HL-60 (cell line): ENCODE results near the gene DIP2C.

Source experiments
- GABPA ChIP-seq: IDR thresholded peaks from 2 replicates; pipeline ENCODE4 v1.6.1; 2012; ENCODE audit warnings: low read depth
- POLR2AphosphoS5 ChIP-seq: IDR thresholded peaks from 2 replicates; pipeline ENCODE4 v1.6.1; 2012; ENCODE audit warnings: low read depth
- TF ChIP-seq, protein P1 (sequence below): IDR thresholded peaks from one replicate; pipeline ENCODE4 v1.5.1; 2011; ENCODE audit warnings: low read length, control low read depth, inconsistent platforms; ENCODE audit not compliant: insufficient read depth
- TF ChIP-seq, protein P2 (sequence below): IDR thresholded peaks from 2 replicates; pipeline ENCODE4 v1.6.1; 2012; ENCODE audit warnings: low read depth; ENCODE audit not compliant: insufficient replicate concordance

- TF ChIP-seq POLR2AphosphoS5 = no peak
- TF ChIP-seq, protein P1, sequence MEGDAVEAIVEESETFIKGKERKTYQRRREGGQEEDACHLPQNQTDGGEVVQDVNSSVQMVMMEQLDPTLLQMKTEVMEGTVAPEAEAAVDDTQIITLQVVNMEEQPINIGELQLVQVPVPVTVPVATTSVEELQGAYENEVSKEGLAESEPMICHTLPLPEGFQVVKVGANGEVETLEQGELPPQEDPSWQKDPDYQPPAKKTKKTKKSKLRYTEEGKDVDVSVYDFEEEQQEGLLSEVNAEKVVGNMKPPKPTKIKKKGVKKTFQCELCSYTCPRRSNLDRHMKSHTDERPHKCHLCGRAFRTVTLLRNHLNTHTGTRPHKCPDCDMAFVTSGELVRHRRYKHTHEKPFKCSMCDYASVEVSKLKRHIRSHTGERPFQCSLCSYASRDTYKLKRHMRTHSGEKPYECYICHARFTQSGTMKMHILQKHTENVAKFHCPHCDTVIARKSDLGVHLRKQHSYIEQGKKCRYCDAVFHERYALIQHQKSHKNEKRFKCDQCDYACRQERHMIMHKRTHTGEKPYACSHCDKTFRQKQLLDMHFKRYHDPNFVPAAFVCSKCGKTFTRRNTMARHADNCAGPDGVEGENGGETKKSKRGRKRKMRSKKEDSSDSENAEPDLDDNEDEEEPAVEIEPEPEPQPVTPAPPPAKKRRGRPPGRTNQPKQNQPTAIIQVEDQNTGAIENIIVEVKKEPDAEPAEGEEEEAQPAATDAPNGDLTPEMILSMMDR = no peak
- TF ChIP-seq GABPA = no peak
- TF ChIP-seq, protein P2, sequence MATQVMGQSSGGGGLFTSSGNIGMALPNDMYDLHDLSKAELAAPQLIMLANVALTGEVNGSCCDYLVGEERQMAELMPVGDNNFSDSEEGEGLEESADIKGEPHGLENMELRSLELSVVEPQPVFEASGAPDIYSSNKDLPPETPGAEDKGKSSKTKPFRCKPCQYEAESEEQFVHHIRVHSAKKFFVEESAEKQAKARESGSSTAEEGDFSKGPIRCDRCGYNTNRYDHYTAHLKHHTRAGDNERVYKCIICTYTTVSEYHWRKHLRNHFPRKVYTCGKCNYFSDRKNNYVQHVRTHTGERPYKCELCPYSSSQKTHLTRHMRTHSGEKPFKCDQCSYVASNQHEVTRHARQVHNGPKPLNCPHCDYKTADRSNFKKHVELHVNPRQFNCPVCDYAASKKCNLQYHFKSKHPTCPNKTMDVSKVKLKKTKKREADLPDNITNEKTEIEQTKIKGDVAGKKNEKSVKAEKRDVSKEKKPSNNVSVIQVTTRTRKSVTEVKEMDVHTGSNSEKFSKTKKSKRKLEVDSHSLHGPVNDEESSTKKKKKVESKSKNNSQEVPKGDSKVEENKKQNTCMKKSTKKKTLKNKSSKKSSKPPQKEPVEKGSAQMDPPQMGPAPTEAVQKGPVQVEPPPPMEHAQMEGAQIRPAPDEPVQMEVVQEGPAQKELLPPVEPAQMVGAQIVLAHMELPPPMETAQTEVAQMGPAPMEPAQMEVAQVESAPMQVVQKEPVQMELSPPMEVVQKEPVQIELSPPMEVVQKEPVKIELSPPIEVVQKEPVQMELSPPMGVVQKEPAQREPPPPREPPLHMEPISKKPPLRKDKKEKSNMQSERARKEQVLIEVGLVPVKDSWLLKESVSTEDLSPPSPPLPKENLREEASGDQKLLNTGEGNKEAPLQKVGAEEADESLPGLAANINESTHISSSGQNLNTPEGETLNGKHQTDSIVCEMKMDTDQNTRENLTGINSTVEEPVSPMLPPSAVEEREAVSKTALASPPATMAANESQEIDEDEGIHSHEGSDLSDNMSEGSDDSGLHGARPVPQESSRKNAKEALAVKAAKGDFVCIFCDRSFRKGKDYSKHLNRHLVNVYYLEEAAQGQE = no peak
These were observed 68.0 kb downstream of the DIP2C start for GRCh38 chr10:621513-621912.
